DMS53 (cell line): ENCODE measurements around the gene TTYH1.
"Not testable (repeated sequence)": the region's sequence is repeated elsewhere in the genome, so short reads cannot be mapped to it uniquely, and the experiment has no call there.

ENCODE experiments used
- DNase-seq: peaks from one replicate; lab custom pipeline; 2025; lab: John Stamatoyannopoulos, UW

Gene TTYH1

DNA sequence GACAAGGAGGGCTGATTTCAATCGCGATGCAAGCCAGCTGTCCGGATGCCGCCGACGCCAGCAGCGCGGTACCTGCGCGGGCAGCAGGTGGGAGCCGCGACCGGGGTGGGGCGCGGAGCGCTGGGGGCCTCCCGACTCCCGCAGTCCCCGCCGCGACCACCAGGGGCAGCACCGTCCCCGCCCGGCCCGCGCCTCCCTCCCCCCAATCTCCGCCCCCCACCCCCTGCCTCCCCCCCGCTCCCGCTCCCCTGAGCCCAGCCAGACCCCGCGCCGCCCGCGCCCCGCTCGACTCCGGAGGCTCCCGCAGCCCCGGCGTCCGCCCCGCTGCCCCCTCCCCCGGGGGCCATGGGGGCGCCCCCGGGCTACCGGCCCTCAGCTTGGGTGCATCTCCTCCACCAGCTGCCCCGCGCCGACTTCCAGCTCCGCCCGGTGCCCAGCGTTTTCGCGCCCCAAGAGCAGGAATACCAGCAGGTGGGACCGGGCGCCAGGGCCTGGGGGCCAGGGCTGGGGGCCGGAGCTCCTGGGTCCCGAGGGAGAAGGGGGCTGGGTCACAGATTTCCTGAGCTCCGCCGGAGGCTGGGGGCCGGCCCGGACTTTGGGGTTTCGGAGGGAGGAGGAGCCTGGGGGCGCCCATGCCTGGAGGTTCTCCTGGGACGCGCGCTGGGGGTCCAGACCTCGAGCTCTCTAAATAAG, at the start of gene TTYH1:
Gene TTYH1 (plus strand): TSS at position 257 of the 693 bp plus-strand sequence. CDS start 89 bp downstream, at position 346.
- DNase-seq: no peak

DNA sequence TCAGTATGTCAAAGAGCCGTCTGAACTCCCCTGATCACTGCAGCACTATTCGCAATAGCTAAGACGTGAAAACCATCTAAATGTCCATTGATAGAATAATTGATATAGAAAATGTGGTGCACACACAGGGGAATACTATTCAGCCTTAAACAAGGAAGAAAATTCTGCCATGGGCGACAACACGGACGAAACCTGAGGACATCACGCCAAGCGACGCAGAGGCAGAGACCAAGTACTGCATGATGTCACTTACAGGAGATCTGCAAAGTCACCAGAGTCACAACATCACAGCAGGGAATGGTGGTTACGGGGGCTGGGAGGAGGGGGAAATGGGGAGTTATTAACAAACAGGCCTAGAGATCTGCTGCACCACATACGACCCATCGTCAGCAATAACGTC, 49.5 kb upstream of the TTYH1 start:
- not testable (repeated sequence) for DNase-seq

DNA sequence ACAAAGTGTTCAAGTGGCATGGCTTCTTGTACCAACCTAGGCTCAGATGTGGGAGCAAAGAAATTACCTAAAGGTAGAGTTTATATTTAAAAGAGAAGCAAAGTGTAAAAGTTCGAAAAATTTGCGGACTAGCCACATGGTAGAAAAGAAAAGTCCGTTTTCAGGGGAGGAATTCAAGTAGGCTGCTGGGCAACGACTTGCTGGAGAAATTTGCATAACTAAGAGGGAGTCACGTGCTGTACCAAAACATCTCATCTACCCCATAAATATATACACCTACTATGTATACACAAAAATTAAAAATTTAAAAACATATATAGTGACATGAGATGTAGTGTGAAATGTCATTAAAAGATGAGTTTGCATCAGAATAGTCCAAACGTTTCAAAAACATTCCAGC, 48.5 kb upstream of the TTYH1 start:
- DNase-seq: no peak

DNA sequence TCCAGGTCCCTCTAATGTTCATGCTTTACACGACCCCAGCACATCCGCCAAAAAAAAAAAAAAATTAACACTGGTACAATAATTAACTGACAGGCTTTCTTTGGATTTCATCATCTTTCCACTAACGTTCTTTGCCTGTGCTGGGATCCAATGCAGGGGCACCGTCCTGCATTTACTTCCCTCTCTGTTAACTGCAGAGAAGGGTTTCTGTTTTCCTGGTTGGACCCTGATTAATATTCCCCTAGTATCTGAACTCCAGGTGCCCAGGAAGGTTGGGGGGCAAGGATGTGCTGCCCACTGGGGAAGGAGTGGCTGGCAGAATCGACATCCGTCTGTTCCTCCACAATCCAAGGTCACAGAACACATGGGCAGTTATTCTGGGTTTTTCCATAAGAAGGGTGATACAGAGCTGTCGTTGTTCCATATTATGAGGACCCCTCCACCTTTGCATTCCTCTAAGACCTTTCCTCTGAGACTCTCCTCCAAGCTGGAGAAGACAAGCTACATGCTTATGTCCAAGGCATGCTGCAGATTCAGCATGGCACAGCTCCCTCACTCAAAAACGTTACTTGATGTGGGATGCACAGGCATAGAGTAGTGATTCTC, 46.1 kb upstream of the TTYH1 start:
- no peak for DNase-seq

DNA sequence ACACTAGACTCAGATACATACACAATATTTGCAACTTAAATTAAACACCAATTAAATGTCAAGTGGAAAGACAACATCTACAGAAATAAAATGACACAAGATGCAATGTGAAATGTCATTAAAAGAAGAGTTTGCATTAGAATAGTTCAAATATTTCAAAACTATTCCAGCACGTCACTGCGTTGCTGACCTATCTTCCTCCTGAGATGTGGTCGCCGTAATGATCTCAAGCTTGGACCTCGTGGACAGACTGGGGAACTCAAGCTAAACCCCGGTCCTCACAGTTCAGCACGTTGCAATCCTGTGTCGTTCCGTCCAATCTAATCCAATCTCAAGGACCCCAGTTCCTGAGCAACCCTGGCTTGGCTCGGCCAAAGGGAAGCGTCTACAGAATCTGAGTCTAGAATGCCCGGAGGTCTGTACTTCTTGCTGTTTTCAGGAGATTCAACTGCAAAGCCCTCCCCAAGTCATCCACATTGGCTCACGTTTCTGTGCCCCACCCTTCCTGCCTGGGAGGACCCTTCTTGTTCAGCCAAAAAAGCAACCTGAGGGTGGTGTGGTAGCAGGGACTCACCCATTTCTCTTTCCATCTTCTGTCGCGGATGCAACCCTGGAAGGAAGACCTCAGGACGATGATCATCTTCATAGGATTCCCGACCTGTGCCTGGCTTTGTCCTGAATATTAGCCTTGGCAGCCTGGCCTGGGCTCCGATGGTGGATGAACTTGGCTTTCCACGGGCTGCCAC, 45.4 kb upstream of the TTYH1 start:
- DNase-seq: not testable (repeated sequence)

DNA sequence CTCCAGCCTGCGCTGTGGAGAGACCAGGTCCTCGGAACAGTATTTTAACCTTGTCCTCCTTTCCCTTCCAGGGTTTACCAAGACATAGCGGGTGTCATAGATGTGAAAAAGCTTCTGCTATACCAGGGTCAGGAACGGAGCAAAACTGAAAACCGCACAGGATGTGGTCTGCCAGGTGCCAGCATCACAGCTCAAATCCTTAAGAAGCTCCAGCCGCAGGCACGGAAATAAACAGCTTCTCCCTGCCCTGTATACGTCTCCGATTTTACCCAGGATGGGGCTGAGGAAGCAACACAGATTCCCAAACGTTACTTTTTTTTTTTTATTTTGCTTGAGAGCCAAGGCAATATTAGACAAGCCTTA, 44.8 kb upstream of the TTYH1 start:
- DNase-seq: not testable (repeated sequence)

DNA sequence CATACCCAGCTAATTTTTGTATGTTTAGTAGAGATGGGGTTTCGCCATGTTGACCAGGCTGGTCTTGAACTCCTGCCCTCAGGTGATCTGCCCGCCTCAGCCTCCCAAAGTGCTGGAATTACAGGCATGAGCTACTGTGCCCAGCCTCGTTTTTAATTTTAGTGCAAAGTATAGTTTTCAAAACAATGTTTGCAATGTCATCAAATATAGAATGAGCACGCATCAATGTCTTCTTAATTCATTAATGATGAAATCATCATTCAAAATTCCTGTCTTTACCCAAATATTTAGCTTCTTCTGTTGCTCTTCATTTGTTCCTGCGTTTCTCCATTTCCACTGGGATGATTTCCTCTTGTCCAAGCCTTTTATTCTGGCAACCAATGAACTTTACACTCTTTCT, 43.8 kb upstream of the TTYH1 start:
- DNase-seq: not testable (repeated sequence)

- DNase-seq: no peak
Observed at GRCh38 chr19:54373781-54374631, 41.3 kb upstream of the TTYH1 start.

GRCh38 chr19:54375181-54375938, 39.9 kb upstream of the TTYH1 start:
- DNase-seq: not testable (repeated sequence)

GRCh38 chr19:54376610-54377285, 38.5 kb upstream of the TTYH1 start:
- DNase-seq: no peak

GRCh38 chr19:54379187-54379678, 36.0 kb upstream of the TTYH1 start:
- DNase-seq: no peak

- DNase-seq: no peak
Observed at GRCh38 chr19:54380897-54381296, 34.4 kb upstream of the TTYH1 start.

DNA sequence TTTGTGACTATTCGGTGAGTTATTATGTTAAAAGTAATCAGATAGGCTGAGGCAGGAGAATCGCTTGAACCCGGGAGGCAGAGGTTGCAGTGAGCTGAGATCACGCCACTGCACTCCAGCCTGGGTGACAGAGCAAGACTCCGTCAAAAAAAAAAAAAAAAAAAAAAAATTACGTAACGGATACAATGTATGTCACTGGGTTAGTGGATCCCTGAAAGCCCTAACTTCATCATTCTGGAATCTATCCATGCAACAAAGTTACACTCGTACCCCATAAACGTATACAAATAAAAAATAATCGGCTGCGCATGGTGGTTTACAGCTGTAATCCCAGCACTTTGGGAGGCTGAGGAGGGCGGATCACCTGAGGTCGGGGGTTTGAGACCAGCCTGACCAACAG, 33.2 kb upstream of the TTYH1 start:
- DNase-seq: not testable (repeated sequence)

DNA sequence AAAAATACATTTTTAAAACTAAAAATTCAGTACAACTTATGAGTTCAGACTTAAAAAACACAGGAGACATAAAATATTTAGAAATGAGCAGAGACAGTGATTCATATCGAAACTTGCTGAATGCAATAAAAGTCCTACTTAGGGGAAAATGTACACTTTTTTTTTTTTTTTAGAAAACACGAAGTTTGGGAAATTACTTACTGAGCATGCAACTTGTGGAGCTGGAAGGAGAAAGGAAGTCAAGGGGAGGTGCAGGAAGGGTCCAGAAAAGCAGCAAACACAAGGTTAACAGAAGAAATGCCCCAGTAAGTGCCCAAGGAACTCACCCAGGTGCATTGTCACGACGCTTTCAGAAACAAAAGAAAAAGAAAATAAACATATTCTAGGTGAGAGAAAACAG, 31.9 kb upstream of the TTYH1 start:
- DNase-seq: no peak

DNA sequence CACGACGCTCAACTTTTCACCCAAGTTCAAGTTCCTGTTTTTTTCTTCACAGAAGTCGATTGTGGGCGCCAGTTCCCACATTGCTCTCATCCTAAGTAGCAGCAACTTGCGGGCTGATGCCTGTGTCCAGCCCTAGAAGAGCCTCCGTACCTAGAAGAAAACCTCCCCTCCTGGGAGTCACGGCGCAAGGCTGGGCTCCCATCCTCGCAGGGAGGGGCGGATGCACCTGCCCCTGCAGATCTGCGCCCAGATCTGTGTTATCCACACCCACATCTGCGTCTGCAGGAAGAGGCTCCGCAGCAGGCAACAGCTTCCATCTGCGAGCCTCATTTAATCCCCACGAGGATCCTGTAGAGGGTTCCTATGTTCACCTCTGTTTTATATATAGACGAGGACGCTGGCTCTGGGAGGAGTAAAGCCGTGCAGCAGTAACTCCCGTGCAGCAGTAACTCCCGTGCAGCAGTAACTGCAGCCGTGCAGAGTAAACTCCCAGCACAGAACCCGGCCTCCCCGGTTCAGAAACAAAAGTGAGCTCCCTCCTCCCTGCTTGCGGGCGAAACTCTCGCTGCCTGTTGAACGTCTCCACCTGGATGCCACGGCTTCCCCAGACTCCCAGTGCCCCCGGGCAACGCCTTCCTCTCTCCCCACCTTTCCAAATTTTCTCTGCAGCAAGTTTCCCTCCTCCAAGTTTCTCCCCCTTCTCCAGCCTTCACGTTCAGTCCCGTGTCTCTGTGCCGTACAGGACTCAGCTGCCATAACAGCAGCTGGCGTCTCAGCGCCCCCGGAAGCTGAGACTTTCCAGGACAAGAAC, 27.1 kb upstream of the TTYH1 start:
- peak; percentile 29 for DNase-seq

DNA sequence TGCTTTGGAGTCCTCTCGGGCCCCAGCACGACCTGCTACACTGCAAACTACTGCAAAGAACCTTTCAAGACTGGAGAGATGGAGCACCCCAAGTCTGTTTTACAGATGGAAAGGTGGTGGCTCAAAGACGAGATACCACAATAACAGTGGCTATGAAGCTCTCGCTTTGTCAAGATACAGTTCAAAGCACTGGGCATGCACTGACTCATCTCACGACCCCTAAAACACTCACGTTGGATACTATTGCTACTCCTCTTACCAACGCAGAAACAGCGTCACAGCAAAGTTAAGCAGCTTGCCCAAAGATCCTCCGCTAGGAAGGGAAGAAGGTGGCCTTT, 26.5 kb upstream of the TTYH1 start:
- no peak for DNase-seq

DNA sequence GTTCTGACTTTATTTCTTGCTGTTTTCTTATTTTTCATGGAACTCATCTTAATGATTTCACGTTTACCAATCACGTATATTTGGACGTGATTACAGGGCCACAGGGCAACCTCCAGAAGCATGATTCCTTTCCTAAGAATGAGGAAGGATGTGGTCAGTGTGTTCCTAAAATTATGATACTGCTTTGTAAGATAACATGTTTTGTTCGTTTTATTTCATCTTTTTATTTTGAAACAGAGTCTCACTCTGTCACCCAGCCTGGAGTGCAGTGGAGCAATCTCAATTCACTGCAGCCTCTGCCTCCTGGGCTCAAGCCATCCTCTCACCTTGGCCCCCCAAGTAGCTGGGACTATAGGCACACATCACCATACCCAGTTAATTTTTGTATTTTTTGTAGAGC, 25.7 kb upstream of the TTYH1 start:
- DNase-seq: no peak

- peak; percentile 76 for DNase-seq
Observed at GRCh38 chr19:54390942-54391577, 24.2 kb upstream of the TTYH1 start.

- peak; percentile 16 for DNase-seq
Observed at GRCh38 chr19:54391589-54392061, 23.6 kb upstream of the TTYH1 start.
